GM23338 (cell line): Measurements from ENCODE around the gene ADCY4. TPM values are rescaled to one million over a fixed set of nuclear protein-coding genes. Genes with fewer than 3 reads are reported as not detected.

Experiments
- ATAC-seq: fragments of 200-7000 bp; cut with Tn5 transposase; 3 replicates; pipeline ENCODE4 v1.9.1; 2020
- DNase-seq: peaks from one replicate; pipeline ENCODE4 v3.0.0-alpha.2; 2015; ENCODE audit warnings: low spot score
- H2AFZ ChIP-seq: fragments of 200-600 bp; sonication (generic); 2 replicates; pipeline ENCODE4 v1.8.0; 2016; ENCODE audit warnings: antibody characterized with exemption, mild to moderate bottlenecking, moderate library complexity
- H3F3A ChIP-seq: fragments of 200-600 bp; sonication (generic); replicated peaks from 2 replicates; pipeline ENCODE4 v1.8.0; 2017; ENCODE audit warnings: antibody characterized with exemption, mixed run types, low read depth
- H3K27ac ChIP-seq: fragments of 200-600 bp; sonication (generic); 2 replicates; pipeline ENCODE4 v1.6.1; 2016; ENCODE audit warnings: low read depth
- H3K27me3 ChIP-seq: fragments of 200-600 bp; sonication (generic); 2 replicates; pipeline ENCODE4 v1.8.0; 2016; ENCODE audit warnings: mild to moderate bottlenecking, mixed run types, moderate library complexity; ENCODE audit not compliant: insufficient read depth
- H3K36me3 ChIP-seq: fragments of 200-600 bp; sonication (generic); 2 replicates; pipeline ENCODE4 v1.8.0; 2016; ENCODE audit warnings: mild to moderate bottlenecking; ENCODE audit not compliant: insufficient read depth
- H3K4me1 ChIP-seq: fragments of 200-600 bp; sonication (generic); 2 replicates; pipeline ENCODE4 v1.8.0; 2016; ENCODE audit warnings: mild to moderate bottlenecking, moderate library complexity; ENCODE audit not compliant: insufficient read depth
- H3K4me2 ChIP-seq: fragments of 200-600 bp; sonication (generic); 2 replicates; pipeline ENCODE4 v1.7.1; 2017; ENCODE audit warnings: mixed run types
- H3K4me3 ChIP-seq: fragments of 200-600 bp; sonication (generic); 2 replicates; pipeline ENCODE4 v1.6.1; 2016; ENCODE audit warnings: mixed run types
- H3K79me2 ChIP-seq: fragments of 200-600 bp; sonication (generic); replicated peaks from 2 replicates; pipeline ENCODE4 v1.8.0; 2017; ENCODE audit warnings: mild to moderate bottlenecking; ENCODE audit not compliant: insufficient read depth
- H3K9me2 ChIP-seq: fragments of 200-600 bp; sonication (generic); 2 replicates; pipeline ENCODE4 v1.8.0; 2017; ENCODE audit not compliant: insufficient read depth
- H4K20me1 ChIP-seq: fragments of 200-600 bp; sonication (generic); replicated peaks from 2 replicates; pipeline ENCODE4 v1.8.0; 2017; ENCODE audit warnings: mild to moderate bottlenecking; ENCODE audit not compliant: insufficient read depth
- H3K27ac Mint-ChIP-seq: 2 replicates; pipeline ENCODE4 v1.8.0; 2020; ENCODE audit warnings: inconsistent platforms, mild to moderate bottlenecking, moderate library complexity, mixed read lengths
- H3K27me3 Mint-ChIP-seq: 3 replicates; pipeline ENCODE4 v1.8.0; 2022; ENCODE audit warnings: low read depth, mild to moderate bottlenecking, moderate library complexity, mixed read lengths, inconsistent platforms; ENCODE audit not compliant: insufficient read depth, poor library complexity
- H3K36me3 Mint-ChIP-seq: 3 replicates; pipeline ENCODE4 v1.8.0; 2021; ENCODE audit warnings: low read depth, mild to moderate bottlenecking, inconsistent platforms, moderate library complexity, mixed read lengths
- H3K4me1 Mint-ChIP-seq: 3 replicates; pipeline ENCODE4 v1.8.0; 2020; ENCODE audit warnings: mild to moderate bottlenecking, inconsistent platforms, mixed read lengths
- H3K4me3 Mint-ChIP-seq: 3 replicates; pipeline ENCODE4 v1.8.0; 2021; ENCODE audit warnings: moderate library complexity, mild to moderate bottlenecking, inconsistent platforms, mixed read lengths
- H3K9me3 Mint-ChIP-seq: 3 replicates; pipeline ENCODE4 v1.8.0; 2020; ENCODE audit warnings: moderate library complexity, mild to moderate bottlenecking, inconsistent platforms, mixed read lengths
- CREB1 ChIP-seq: fragments of 250-450 bp; sonication (Bioruptor Pico); IDR thresholded peaks from 2 replicates; pipeline ENCODE4 v1.5.0; 2020; ENCODE audit warnings: low read depth, mild to moderate bottlenecking, moderate library complexity
- CTCF ChIP-seq, 2 experiments: fragments of 200-600 bp in 1 of 2; sonication (generic) in 1 of 2; conservative IDR thresholded peaks; 2 replicates each; pipeline versions ENCODE4 v1.5.1 to v1.6.1; 2016 to 2017; ENCODE audit warnings: antibody characterized with exemption in 2 of 2, low read depth in 2 of 2, mild to moderate bottlenecking in 2 of 2, moderate library complexity in 1 of 2
- EZH2phosphoT487 ChIP-seq: fragments of 200-600 bp; sonication (generic); IDR thresholded peaks from one replicate; pipeline ENCODE4 v1.8.1; 2018; ENCODE audit warnings: antibody characterized with exemption; ENCODE audit not compliant: unreplicated experiment
- POLR2AphosphoS5 ChIP-seq: IDR thresholded peaks from 2 replicates; pipeline ENCODE4 v1.6.1; 2016; ENCODE audit warnings: antibody characterized with exemption, low read depth
- ZNF114 ChIP-seq: fragments of 250-450 bp; sonication (Bioruptor Pico); IDR thresholded peaks from 2 replicates; pipeline ENCODE4 v1.5.0; 2020; ENCODE audit warnings: mild to moderate bottlenecking, moderate library complexity
- ZNF462 ChIP-seq: fragments of 250-450 bp; sonication (Bioruptor Pico); IDR thresholded peaks from 2 replicates; pipeline ENCODE4 v1.5.0; 2020; ENCODE audit warnings: mild to moderate bottlenecking, moderate library complexity
- polyA plus RNA-seq: library from polyadenylated mRNA; unstranded; fragments of >200 nt; fragmentation: Nextera tagmentation; extraction: Ambion mirVana; gene quantifications from 2 replicates; pipeline ENCODE4 v1.2.1, GENCODE V29; 2016
- total RNA-seq: library from RNA; depleted of rRNA; stranded (reverse); fragments of >200 nt; shearing (Covaris generic); gene quantifications from 2 replicates; pipeline ENCODE4 v1.2.3, GENCODE V29; 2014
- TF ChIP-seq, protein P1 (sequence below): IDR thresholded peaks from 2 replicates; pipeline ENCODE4 v1.6.1; 2016; ENCODE audit warnings: antibody characterized with exemption

The ADCY4 gene
- total and polyA plus RNA-seq, 2 experiments from 2014 or later: 0.10 to 0.40 TPM

DNA sequence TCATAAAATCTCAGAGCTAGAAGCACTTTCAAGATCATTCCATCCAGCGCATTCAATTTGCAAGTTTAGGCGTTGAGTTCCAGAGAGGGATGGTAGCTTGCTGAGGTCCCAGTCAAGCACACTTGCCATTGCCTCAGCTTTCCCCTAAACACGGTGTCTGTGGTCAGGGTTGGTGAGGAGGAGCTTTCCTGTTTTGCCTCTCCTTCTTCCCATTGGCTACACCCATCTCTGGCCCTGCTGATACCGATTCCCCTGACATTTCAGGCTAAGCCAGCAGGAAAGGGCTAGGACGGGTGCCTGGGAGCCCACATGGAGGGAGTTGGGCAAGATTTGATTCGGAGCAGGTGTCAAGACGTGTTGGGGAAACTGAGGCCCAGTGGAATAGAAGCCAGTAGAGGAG is 42.3 kb upstream of the ADCY4 start:
- no peaks in the 10 kb centered on the region for H3K27me3 ChIP-seq
- H3K79me2 ChIP-seq: no peaks in the 10 kb centered on the region
- ATAC-seq (no peak), DNase-seq (no peak)
- no peak overlapping the region for H2AFZ ChIP-seq
- H3K4me3 Mint-ChIP-seq: peak overlapping the region; percentile 72
- H3K4me1 Mint-ChIP-seq: peaks cover 45% of the 10 kb centered on the region
- no peak overlapping the region for H3K27ac Mint-ChIP-seq
- peaks cover 11% of the 10 kb centered on the region for H3K36me3 Mint-ChIP-seq
- H3K27ac ChIP-seq: peak overlapping the region; percentile 34
- H3K27me3 Mint-ChIP-seq: peaks cover 28% of the 10 kb centered on the region
- no peaks in the 10 kb centered on the region for H3K36me3 ChIP-seq
- peaks cover 31% of the 10 kb centered on the region for H3K4me1 ChIP-seq
- H3K4me3 ChIP-seq: peak overlapping the region; percentile 47; the same call in 1 of the 2 replicates
- H3K9me3 Mint-ChIP-seq: no peaks in the 10 kb centered on the region
- TF ChIP-seq ZNF462 (CRISPR knock-in tag) (no peak), ZNF114 (CRISPR knock-in tag) (no peak)
- TF ChIP-seq, protein P1, sequence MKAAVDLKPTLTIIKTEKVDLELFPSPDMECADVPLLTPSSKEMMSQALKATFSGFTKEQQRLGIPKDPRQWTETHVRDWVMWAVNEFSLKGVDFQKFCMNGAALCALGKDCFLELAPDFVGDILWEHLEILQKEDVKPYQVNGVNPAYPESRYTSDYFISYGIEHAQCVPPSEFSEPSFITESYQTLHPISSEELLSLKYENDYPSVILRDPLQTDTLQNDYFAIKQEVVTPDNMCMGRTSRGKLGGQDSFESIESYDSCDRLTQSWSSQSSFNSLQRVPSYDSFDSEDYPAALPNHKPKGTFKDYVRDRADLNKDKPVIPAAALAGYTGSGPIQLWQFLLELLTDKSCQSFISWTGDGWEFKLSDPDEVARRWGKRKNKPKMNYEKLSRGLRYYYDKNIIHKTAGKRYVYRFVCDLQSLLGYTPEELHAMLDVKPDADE: no peak
- peaks cover 4% of the 10 kb centered on the region; the same call in 1 of the 2 replicates for H3K9me2 ChIP-seq
- peak overlapping the region; percentile 75 for H3K4me2 ChIP-seq
- H4K20me1 ChIP-seq: no peaks in the 10 kb centered on the region
- 0 out of 2 replicates have a peak, but pooled peaks cover 2% of the 10 kb centered on the region for H3F3A ChIP-seq

DNA sequence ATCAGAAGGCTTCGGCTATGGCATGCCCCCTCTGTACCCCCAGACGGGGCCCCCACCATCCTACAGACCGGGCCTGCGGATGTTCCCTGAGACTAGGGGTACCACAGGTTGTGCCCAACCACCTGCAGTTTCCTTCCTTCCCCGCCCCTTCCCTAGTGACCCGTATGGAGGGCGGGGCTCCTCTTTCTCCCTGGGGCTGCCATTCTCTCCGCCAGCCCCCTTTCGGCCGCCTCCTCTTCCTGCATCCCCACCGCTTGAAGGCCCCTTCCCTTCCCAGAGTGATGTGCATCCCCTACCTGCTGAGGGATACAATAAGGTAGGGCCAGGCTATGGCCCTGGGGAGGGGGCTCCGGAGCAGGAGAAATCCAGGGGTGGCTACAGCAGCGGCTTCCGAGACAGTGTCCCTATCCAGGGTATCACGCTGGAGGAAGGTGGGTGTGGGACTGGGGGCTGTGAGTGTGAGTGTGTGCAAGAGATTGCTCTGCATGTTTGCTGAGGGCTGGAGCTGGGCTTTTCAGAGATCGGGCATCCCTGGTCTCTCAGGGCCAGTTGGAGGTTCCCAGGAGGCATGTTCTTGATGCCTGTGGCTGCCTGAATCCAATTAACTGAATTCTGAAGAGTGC is 41.7 kb upstream of the ADCY4 start:
- DNase-seq: peak; percentile 97

More for the DNA sequence above, 41.7 kb upstream of the ADCY4 start:
- ATAC-seq: peak; percentile 91
- peaks cover 28% of the 10 kb centered on the region for H3K27me3 Mint-ChIP-seq
- Histone ChIP-seq H2AFZ (no peak overlapping the region), H3K4me2 (peak overlapping the region; percentile 78), H3K27ac (peak overlapping the region; percentile 34), H3K4me3 (peak overlapping the region; percentile 47), H3K9me2 (peaks cover 4% of the 10 kb centered on the region; the same call in 1 of the 2 replicates), H3K4me1 (peaks cover 31% of the 10 kb centered on the region), H3K36me3 (no peaks in the 10 kb centered on the region), H3K27me3 (no peaks in the 10 kb centered on the region), H4K20me1 (no peaks in the 10 kb centered on the region), H3K79me2 (no peaks in the 10 kb centered on the region), H3F3A (0 out of 2 replicates have a peak, but pooled peaks cover 2% of the 10 kb centered on the region)
- H3K36me3 Mint-ChIP-seq: peaks cover 13% of the 10 kb centered on the region
- no peaks in the 10 kb centered on the region for H3K9me3 Mint-ChIP-seq
- peaks cover 48% of the 10 kb centered on the region for H3K4me1 Mint-ChIP-seq
- peak overlapping the region; percentile 91 for H3K27ac Mint-ChIP-seq
- 0 out of 2 replicates have a peak, but pooled peaks have one; percentile 29 for TF ChIP-seq POLR2AphosphoS5
- peak; percentile 40 to 53; a peak in 3 of 4 replicates for TF ChIP-seq CTCF (conservative IDR thresholded peaks at IDR 0.05; ENCODE audit: low read depth in 2 of 2)
- TF ChIP-seq EZH2phosphoT487: no peak
- TF ChIP-seq CREB1 (CRISPR knock-in tag): peak; percentile 36; the same call in 1 of the 2 replicates
- H3K4me3 Mint-ChIP-seq: peak overlapping the region; percentile 72
